K562 treated with DMSO at 1 percent for 24 hours (cell line): ENCODE results near the gene CD300A. TPM values are rescaled to one million over a fixed set of nuclear protein-coding genes. Genes with fewer than 3 reads are reported as not detected.

Experiments used
- total RNA-seq: library from RNA; unstranded; fragments of 300-600 nt; gene quantifications from 2 replicates; pipeline ENCODE4 v1.2.3, GENCODE V29; 2022; ENCODE audit warnings: low read depth; ENCODE audit not compliant: insufficient read depth

The CD300A gene
- total RNA-seq, result 1.5 and 3.2 TPM in 2 replicates

GRCh38 chr17:74466111-74466827 lies at the start of gene CD300A:
Gene CD300A, plus strand, starts transcription at chr17:74466634. Its CDS starts 70 bp downstream, at chr17:74466704.

GRCh38 chr17:74431568-74432423 lies 34.6 kb upstream of the CD300A start, which contains the start of gene GPRC5C:
Gene GPRC5C, plus strand, starts transcription at chr17:74432088. Its CDS starts 7,689 bp downstream, at chr17:74439777.

GRCh38 chr17:74531231-74531761 lies 64.9 kb downstream of the CD300A start, which contains the start of gene CD300LB:
Gene CD300LB, minus strand, starts transcription at chr17:74531475. Its CDS starts 125 bp downstream, at chr17:74531350.

Other genes with a start within 250 kb of the CD300A start
- gene DNAI2, start 192.4 kb upstream of the CD300A start, total RNA-seq, result not detected in 2 replicates
- gene KIF19, start 140.4 kb upstream of the CD300A start, total RNA-seq, result 0.10 TPM in 1 of 2 replicates, not detected in the other
- 0.20 TPM in 1 of 2 replicates, not detected in the other for gene BTBD17, start 104.8 kb upstream of the CD300A start, total RNA-seq
- not detected in 2 replicates for gene GPR142, start 99.1 kb upstream of the CD300A start, total RNA-seq
- gene GPRC5C, start 34.5 kb upstream of the CD300A start, total RNA-seq, result 10.6 and 11.4 TPM in 2 replicates
- not detected in 2 replicates for gene CD300LB, start 64.8 kb downstream of the CD300A start, total RNA-seq
- gene CD300C, start 79.5 kb downstream of the CD300A start, total RNA-seq, result not detected in 2 replicates
- not detected in 2 replicates for gene CD300H, start 100.9 kb downstream of the CD300A start, total RNA-seq
- not detected in 2 replicates for gene CD300LD, start 125.6 kb downstream of the CD300A start, total RNA-seq
- gene CD300E, start 157.1 kb downstream of the CD300A start, total RNA-seq, result not detected in 2 replicates
- not detected in 2 replicates for gene CD300LF, start 246.3 kb downstream of the CD300A start, total RNA-seq